SK-N-SH treated with all-trans-retinoic acid at 6 μM for 48 hours (cell line): ENCODE results near the gene INS.

Experiments
- ATAC-seq: fragments of 200-7000 bp; cut with Tn5 transposase; 3 replicates; pipeline ENCODE4 v1.9.1; 2020; ENCODE audit warnings: mild to moderate bottlenecking, moderate library complexity
- BACH2 ChIP-seq: fragments of 250-450 bp; sonication (Bioruptor Pico); IDR thresholded peaks from 2 replicates; pipeline ENCODE4 v1.9.0; 2021; ENCODE audit warnings: mild to moderate bottlenecking, borderline replicate concordance
- CSDC2 ChIP-seq: fragments of 250-450 bp; sonication (Bioruptor Pico); IDR thresholded peaks from 2 replicates; pipeline ENCODE4 v1.5.0; 2020; ENCODE audit warnings: mild to moderate bottlenecking, moderate library complexity
- ESRRG ChIP-seq: fragments of 250-450 bp; sonication (Bioruptor Pico); IDR thresholded peaks from 2 replicates; pipeline ENCODE4 v1.6.1; 2021; ENCODE audit warnings: mild to moderate bottlenecking
- ISL1 ChIP-seq: fragments of 250-450 bp; sonication (Bioruptor Pico); IDR thresholded peaks from 2 replicates; pipeline ENCODE4 v2.1.2; 2022; ENCODE audit warnings: mild to moderate bottlenecking, moderate library complexity
- OSR1 ChIP-seq: fragments of 250-450 bp; sonication (Bioruptor Pico); IDR thresholded peaks from 2 replicates; pipeline ENCODE4 v1.8.0; 2022; ENCODE audit warnings: moderate library complexity, mild to moderate bottlenecking, inconsistent platforms
- PPARA ChIP-seq: fragments of 250-450 bp; sonication (Bioruptor Pico); IDR thresholded peaks from 2 replicates; pipeline ENCODE4 v1.5.0; 2020; ENCODE audit warnings: mild to moderate bottlenecking, borderline replicate concordance
- RARB ChIP-seq: fragments of 250-450 bp; sonication (Bioruptor Pico); IDR thresholded peaks from 2 replicates; pipeline ENCODE4 v1.8.0; 2021; ENCODE audit warnings: mild to moderate bottlenecking, moderate library complexity
- SNAI2 ChIP-seq: fragments of 250-450 bp; sonication (Bioruptor Pico); IDR thresholded peaks from 2 replicates; pipeline ENCODE4 v1.5.0; 2020; ENCODE audit warnings: mild to moderate bottlenecking, moderate library complexity
- TCF4 ChIP-seq: fragments of 250-450 bp; sonication (Bioruptor Pico); IDR thresholded peaks from 2 replicates; pipeline ENCODE4 v1.8.0; 2021; ENCODE audit warnings: mild to moderate bottlenecking, moderate library complexity, borderline replicate concordance
- TOX ChIP-seq: fragments of 250-450 bp; sonication (Bioruptor Pico); IDR thresholded peaks from 2 replicates; pipeline ENCODE4 v1.8.0; 2021; ENCODE audit warnings: mild to moderate bottlenecking, moderate library complexity, borderline replicate concordance
- ZFP3 ChIP-seq: fragments of 250-450 bp; sonication (Bioruptor Pico); IDR thresholded peaks from 2 replicates; pipeline ENCODE4 v1.5.0; 2020; ENCODE audit warnings: mild to moderate bottlenecking, moderate library complexity
- ZFP30 ChIP-seq: fragments of 450-650 bp; formaldehyde crosslinking; IDR thresholded peaks from 2 replicates; pipeline ENCODE4 v1.5.0; 2022; ENCODE audit warnings: mild to moderate bottlenecking, moderate library complexity
- ZNF565 ChIP-seq: fragments of 450-650 bp; formaldehyde crosslinking; conservative IDR thresholded peaks from 2 replicates; pipeline ENCODE4 v1.5.0; 2020; ENCODE audit warnings: low read depth, mild to moderate bottlenecking, moderate library complexity
- ZNF70 ChIP-seq: fragments of 450-650 bp; formaldehyde crosslinking; IDR thresholded peaks from 2 replicates; pipeline ENCODE4 v1.5.0; 2020; ENCODE audit warnings: mild to moderate bottlenecking, moderate library complexity
- ZNF8 ChIP-seq: fragments of 450-650 bp; formaldehyde crosslinking; IDR thresholded peaks from 2 replicates; pipeline ENCODE4 v1.5.0; 2020; ENCODE audit warnings: mild to moderate bottlenecking, moderate library complexity
- TF ChIP-seq, protein P1 (sequence below): fragments of 250-450 bp; sonication (Bioruptor Pico); IDR thresholded peaks from 2 replicates; pipeline ENCODE4 v1.5.0; 2020; ENCODE audit warnings: mild to moderate bottlenecking, moderate library complexity
- TF ChIP-seq, protein P2 (sequence below): fragments of 250-450 bp; sonication (Bioruptor Pico); IDR thresholded peaks from 2 replicates; pipeline ENCODE4 v1.5.1; 2021; ENCODE audit warnings: mild to moderate bottlenecking, moderate library complexity
- TF ChIP-seq, protein P3 (sequence below): fragments of 250-450 bp; sonication (Bioruptor Pico); IDR thresholded peaks from 2 replicates; pipeline ENCODE4 v1.5.1; 2020; ENCODE audit warnings: low read depth, mild to moderate bottlenecking, moderate library complexity
- TF ChIP-seq, protein P4 (sequence below): fragments of 250-450 bp; sonication (Bioruptor Pico); IDR thresholded peaks from 2 replicates; pipeline ENCODE4 v1.8.0; 2020; ENCODE audit warnings: mild to moderate bottlenecking, moderate library complexity, borderline replicate concordance

INS gene

DNA sequence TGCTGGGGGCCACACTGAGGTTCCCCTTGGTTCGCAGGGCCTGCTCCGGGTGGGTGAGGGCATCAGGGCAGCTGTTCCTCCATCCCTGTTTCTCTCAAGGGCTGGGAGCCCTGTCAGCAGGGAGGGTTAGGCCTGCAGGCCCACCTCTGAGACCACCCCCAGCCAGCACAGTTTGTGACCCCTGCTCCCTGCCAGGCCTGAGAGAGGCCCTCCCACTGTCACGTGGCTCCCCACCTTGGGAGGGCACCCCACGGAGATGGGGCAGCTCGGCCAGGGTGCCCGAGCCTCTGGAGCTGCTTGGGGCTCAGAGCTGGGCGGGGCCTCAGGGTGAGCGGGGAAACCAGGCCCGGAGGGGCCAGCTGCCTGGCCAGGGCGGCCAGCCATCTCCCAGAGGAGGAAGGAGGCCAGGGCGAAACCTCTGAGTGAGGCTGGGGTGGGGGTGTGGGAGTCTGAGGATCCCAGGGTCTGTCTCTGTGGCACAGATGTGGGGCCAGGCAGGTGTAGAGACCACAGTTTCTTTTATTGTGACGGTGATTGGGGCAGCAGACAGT is 2.5 kb upstream of the INS start (continued):
- TF ChIP-seq, protein P1, sequence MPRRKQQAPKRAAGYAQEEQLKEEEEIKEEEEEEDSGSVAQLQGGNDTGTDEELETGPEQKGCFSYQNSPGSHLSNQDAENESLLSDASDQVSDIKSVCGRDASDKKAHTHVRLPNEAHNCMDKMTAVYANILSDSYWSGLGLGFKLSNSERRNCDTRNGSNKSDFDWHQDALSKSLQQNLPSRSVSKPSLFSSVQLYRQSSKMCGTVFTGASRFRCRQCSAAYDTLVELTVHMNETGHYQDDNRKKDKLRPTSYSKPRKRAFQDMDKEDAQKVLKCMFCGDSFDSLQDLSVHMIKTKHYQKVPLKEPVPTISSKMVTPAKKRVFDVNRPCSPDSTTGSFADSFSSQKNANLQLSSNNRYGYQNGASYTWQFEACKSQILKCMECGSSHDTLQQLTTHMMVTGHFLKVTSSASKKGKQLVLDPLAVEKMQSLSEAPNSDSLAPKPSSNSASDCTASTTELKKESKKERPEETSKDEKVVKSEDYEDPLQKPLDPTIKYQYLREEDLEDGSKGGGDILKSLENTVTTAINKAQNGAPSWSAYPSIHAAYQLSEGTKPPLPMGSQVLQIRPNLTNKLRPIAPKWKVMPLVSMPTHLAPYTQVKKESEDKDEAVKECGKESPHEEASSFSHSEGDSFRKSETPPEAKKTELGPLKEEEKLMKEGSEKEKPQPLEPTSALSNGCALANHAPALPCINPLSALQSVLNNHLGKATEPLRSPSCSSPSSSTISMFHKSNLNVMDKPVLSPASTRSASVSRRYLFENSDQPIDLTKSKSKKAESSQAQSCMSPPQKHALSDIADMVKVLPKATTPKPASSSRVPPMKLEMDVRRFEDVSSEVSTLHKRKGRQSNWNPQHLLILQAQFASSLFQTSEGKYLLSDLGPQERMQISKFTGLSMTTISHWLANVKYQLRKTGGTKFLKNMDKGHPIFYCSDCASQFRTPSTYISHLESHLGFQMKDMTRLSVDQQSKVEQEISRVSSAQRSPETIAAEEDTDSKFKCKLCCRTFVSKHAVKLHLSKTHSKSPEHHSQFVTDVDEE (CRISPR knock-in tag) = no peak
- no peak for TF ChIP-seq ISL1 (CRISPR knock-in tag)
- TF ChIP-seq ZFP3 (CRISPR knock-in tag) = no peak
- no peak for TF ChIP-seq ZNF565 (CRISPR knock-in tag)
- TF ChIP-seq, protein P2, sequence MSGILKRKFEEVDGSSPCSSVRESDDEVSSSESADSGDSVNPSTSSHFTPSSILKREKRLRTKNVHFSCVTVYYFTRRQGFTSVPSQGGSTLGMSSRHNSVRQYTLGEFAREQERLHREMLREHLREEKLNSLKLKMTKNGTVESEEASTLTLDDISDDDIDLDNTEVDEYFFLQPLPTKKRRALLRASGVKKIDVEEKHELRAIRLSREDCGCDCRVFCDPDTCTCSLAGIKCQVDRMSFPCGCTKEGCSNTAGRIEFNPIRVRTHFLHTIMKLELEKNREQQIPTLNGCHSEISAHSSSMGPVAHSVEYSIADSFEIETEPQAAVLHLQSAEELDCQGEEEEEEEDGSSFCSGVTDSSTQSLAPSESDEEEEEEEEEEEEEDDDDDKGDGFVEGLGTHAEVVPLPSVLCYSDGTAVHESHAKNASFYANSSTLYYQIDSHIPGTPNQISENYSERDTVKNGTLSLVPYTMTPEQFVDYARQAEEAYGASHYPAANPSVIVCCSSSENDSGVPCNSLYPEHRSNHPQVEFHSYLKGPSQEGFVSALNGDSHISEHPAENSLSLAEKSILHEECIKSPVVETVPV (CRISPR knock-in tag) = no peak
- no peak for TF ChIP-seq SNAI2

DNA sequence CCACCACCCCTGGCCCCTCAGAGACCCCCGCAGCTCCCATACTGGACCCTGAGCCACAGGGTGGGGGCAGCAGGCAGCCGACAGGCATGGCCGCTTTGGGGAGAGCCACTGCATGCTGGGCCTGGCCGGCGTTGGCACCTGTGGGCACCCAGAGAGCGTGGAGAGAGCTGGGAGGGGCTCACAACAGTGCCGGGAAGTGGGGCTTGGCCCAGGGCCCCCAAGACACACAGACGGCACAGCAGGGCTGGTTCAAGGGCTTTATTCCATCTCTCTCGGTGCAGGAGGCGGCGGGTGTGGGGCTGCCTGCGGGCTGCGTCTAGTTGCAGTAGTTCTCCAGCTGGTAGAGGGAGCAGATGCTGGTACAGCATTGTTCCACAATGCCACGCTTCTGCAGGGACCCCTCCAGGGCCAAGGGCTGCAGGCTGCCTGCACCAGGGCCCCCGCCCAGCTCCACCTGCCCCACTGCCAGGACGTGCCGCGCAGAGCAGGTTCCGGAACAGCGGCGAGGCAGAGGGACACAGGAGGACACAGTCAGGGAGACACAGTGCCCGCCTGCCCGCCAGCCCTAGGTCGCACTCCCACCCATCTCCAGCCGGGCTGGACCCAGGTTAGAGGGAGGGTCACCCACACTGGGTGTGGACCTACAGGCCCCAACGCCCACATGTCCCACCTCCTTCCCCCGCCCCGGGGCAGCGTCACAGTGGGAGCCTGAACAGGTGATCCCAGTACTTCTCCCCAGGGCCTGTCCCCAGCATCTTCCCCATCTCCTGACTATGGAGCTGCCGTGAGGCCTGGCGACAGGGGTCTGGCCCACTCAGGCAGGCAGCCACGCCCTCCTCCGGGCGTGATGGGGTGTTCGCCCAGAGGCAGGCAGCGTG is 1.2 kb downstream of the INS start:
- no peak for ATAC-seq
- TF ChIP-seq, protein P2 (CRISPR knock-in tag) = no peak
- TF ChIP-seq ISL1 (CRISPR knock-in tag) (no peak), OSR1 (CRISPR knock-in tag) (no peak), ZNF565 (CRISPR knock-in tag) (no peak), TOX (CRISPR knock-in tag) (no peak), BACH2 (no peak), ESRRG (CRISPR knock-in tag) (no peak), RARB (CRISPR knock-in tag) (no peak), PPARA (CRISPR knock-in tag) (no peak)
- TF ChIP-seq, protein P1 (CRISPR knock-in tag) = no peak
- TF ChIP-seq, protein P3, sequence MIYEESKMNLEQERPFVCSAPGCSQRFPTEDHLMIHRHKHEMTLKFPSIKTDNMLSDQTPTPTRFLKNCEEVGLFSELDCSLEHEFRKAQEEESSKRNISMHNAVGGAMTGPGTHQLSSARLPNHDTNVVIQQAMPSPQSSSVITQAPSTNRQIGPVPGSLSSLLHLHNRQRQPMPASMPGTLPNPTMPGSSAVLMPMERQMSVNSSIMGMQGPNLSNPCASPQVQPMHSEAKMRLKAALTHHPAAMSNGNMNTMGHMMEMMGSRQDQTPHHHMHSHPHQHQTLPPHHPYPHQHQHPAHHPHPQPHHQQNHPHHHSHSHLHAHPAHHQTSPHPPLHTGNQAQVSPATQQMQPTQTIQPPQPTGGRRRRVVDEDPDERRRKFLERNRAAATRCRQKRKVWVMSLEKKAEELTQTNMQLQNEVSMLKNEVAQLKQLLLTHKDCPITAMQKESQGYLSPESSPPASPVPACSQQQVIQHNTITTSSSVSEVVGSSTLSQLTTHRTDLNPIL (CRISPR knock-in tag) = no peak

DNA sequence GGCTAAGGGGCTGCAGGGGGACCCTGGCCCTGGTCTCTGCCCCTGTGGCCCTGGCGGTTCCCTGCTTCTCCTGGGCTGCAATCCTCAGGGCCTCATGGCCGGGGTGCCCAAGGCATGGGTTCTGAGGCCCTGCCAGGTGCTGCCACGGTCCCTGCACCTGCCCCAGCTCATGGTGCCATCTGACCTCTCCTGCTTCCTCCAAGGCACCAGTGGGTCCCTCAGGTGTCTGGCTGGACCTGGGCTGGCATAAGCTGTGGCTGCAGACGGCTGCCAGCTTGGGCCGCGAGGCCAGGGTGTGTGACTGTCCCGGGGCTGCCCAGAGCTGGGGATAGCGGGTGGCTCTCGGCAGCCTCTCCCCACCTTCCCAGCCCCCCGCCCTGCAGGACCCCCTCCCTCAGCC is 2.0 kb downstream of the INS start:
- ATAC-seq = no peak
- no peak for TF ChIP-seq CSDC2 (CRISPR knock-in tag)
- no peak for TF ChIP-seq TCF4 (CRISPR knock-in tag)

GRCh38 chr11:2158296-2158737 is 2.7 kb downstream of the INS start:
- no peak for ATAC-seq
- TF ChIP-seq ZFP30 (CRISPR knock-in tag) (no peak), TOX (CRISPR knock-in tag) (no peak), ZFP3 (CRISPR knock-in tag) (no peak), ISL1 (CRISPR knock-in tag) (no peak), ZNF8 (CRISPR knock-in tag) (no peak), ESRRG (CRISPR knock-in tag) (no peak), ZNF70 (no peak)
- TF ChIP-seq, protein P3 (CRISPR knock-in tag) = no peak
- TF ChIP-seq, protein P4, sequence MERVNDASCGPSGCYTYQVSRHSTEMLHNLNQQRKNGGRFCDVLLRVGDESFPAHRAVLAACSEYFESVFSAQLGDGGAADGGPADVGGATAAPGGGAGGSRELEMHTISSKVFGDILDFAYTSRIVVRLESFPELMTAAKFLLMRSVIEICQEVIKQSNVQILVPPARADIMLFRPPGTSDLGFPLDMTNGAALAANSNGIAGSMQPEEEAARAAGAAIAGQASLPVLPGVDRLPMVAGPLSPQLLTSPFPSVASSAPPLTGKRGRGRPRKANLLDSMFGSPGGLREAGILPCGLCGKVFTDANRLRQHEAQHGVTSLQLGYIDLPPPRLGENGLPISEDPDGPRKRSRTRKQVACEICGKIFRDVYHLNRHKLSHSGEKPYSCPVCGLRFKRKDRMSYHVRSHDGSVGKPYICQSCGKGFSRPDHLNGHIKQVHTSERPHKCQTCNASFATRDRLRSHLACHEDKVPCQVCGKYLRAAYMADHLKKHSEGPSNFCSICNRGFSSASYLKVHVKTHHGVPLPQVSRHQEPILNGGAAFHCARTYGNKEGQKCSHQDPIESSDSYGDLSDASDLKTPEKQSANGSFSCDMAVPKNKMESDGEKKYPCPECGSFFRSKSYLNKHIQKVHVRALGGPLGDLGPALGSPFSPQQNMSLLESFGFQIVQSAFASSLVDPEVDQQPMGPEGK = no peak
